Smooth muscle cell of trachea (primary cell): ENCODE measurements around the gene ALS2. TPM values are rescaled to one million over a fixed set of nuclear protein-coding genes. Genes with fewer than 3 reads are reported as not detected.

Source experiments
- total RNA-seq: library from RNA; depleted of rRNA; stranded (reverse); fragments of >200 nt; gene quantifications from 2 replicates; pipeline ENCODE4 v1.2.1, GENCODE V29; 2014

Gene ALS2
- 26.9 and 31.8 TPM in 2 replicates for total RNA-seq

DNA sequence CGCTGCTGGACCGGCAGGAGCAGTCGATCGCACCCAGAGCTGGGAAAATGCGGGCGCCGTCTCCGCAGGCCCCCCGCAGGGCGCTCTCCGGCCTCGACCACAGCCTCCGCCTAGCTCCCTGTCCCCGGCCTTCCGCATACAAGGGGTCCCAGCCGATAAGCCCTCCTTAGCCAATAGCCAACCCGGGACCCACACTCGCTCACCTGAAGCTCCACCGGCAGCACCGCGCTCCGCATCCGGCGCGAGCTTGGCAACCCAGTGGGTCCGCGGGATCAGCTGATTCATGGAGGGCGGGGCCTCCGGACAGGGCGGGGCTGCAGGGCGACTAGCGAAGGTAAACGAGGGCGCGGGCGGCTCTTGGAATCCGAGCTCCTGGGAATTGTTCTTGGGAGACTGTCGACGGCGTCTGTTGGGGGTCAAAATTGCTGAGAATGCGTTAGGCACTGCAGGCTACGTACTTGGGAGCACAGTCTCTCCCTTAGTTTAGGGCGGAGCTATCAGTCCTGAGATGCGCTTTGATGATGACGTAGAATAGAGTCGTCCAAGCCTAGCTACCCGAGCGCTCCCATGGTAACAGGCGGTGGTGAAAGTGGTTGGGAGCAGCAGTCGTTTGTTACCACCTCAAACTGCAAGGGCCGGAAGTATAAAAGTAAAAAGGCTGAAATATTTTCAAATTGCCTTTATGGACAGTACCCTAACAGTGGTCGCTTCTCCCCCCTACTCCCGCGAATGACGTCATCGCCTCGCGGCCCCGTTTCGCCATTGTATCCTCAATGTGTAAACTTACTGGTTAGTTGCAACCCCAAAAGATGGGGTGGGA is at the start of gene ALS2:
TSS of gene ALS2 (minus strand) at position 260 of the 820 bp plus-strand sequence. CDS start 12,048 bp downstream, outside the sequence.

DNA sequence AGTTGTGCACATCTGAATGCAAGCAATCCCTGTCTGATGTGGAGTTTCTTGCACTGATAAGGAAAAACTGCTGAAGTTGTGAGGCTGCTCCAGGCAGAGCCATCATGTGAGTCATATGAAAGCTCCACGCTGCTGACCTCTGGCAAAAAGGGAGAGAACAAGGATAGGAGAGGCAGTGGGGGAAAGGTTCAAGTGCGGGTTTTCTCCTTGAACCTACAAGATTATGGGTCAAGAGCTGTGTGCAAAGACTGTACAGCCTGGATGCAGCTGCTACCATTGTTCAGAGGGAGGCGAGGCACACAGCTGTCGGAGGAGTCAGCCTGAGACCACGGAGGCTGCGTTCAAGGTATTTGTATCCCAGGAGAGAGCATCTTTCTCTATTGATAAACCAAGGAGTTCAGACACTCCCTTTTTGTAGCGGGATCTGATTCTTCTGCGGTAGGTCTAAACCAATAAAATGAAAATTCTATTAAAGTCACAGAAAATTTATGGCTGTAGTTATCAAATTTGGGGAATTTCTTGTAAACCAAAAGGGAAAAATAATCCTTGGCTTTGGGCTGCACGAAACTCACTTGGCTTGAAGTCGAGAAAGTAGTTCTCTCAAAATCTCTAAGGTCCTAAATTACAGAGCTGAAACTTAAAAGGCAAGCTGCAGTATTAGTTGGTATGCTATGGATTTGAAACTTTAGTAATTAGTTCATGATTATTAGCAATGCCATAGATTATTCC is 25.9 kb upstream of the ALS2 start, which contains the start of gene CDK15:
TSS of gene CDK15 (plus strand) at position 96 of the 729 bp plus-strand sequence. CDS start at position 224, 128 bp downstream.

DNA sequence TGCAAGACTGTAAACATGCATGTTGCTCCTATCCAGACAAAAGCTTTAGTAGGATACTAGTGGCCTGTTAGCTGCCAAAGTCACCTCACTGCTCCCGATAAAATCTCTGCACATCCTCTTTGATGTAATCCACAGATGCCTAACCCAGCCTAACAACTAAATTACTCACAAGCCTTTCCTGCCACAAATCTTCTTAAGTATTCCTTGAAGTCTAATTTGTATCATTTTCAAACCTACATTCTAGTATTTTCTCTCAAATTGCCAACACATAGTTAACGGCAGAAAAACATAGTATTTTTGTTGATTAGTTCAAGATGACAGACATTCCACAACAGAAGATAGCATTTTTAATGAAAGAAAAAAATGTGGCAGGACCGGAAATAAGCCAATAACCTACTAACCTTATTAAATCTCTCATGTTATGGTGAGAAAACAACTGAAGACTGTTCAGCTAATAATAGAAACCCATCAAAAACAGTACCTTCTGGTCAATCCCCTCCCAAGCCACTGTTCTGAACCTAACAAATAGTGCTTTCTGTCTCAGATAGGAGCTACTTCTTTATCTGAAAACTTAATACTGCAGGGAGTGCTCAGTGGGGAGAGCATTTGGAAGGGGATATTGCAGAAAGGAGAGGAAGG is 82.0 kb downstream of the ALS2 start, which contains the start of gene MPP4:
TSS of gene MPP4 (minus strand) at position 57 of the 639 bp plus-strand sequence. CDS start 4,690 bp downstream, outside the sequence.

Other genes with a start within 250 kb of the ALS2 start
- 25.6 and 31.9 TPM in 2 replicates for gene TMEM237, start 137.4 kb downstream of the ALS2 start, total RNA-seq
- gene MPP4, start 82.3 kb downstream of the ALS2 start, total RNA-seq: 0.73 and 0.99 TPM in 2 replicates
- gene CDK15, start 25.6 kb upstream of the ALS2 start, total RNA-seq: 6.7 and 16.0 TPM in 2 replicates